HG03060 (cell line): ENCODE results near the gene EDARADD.

ENCODE experiments used
- ATAC-seq: cut with Tn5 transposase; IDR thresholded peaks from one replicate; pipeline ENCODE4 v1.9.1; 2021; ENCODE audit warnings: low read depth, moderate number of reproducible peaks; ENCODE audit not compliant: unreplicated experiment

EDARADD gene

GRCh38 chr1:236509647-236510401 is 115.7 kb downstream of the EDARADD start:
- ATAC-seq = no peak

GRCh38 chr1:236511735-236512418 is 117.8 kb downstream of the EDARADD start:
- ATAC-seq = no peak

GRCh38 chr1:236514703-236515442 is 120.8 kb downstream of the EDARADD start:
- no peak for ATAC-seq

GRCh38 chr1:236515443-236515958 is 121.4 kb downstream of the EDARADD start:
- ATAC-seq = no peak

- ATAC-seq = no peak
These were observed 123.0 kb downstream of the EDARADD start for GRCh38 chr1:236516929-236517704.

GRCh38 chr1:236518322-236518721 is 124.2 kb downstream of the EDARADD start:
- ATAC-seq = no peak

GRCh38 chr1:236520445-236521005 is 126.4 kb downstream of the EDARADD start:
- ATAC-seq = no peak

GRCh38 chr1:236522937-236523703 is 129.0 kb downstream of the EDARADD start:
- ATAC-seq = no peak

GRCh38 chr1:236523704-236524141 is 129.6 kb downstream of the EDARADD start, which contains the start of gene LGALS8:
TSS of gene LGALS8 (plus strand) at chr1:236523982. CDS start at chr1:236526071, 2,089 bp downstream.
- ATAC-seq = peak; percentile 14

- peak; percentile 94 for ATAC-seq
These were observed 130.2 kb downstream of the EDARADD start for GRCh38 chr1:236524142-236524894.

GRCh38 chr1:236524895-236525184 is 130.8 kb downstream of the EDARADD start:
- ATAC-seq = no peak

GRCh38 chr1:236526079-236526478 is 132.0 kb downstream of the EDARADD start:
- ATAC-seq = no peak

GRCh38 chr1:236530286-236530685 is 136.2 kb downstream of the EDARADD start:
- no peak for ATAC-seq

- no peak for ATAC-seq
These were observed 136.9 kb downstream of the EDARADD start for GRCh38 chr1:236530959-236531358.

GRCh38 chr1:236532850-236533249 is 138.8 kb downstream of the EDARADD start:
- ATAC-seq = no peak

- no peak for ATAC-seq
These were observed 140.1 kb downstream of the EDARADD start for GRCh38 chr1:236534151-236534651.
